ENCODE data around the gene TRIP10.

Gene TRIP10

GRCh38 chr19:6739390-6739882 is at the start of gene TRIP10:
TRIP10 (plus strand) TSS chr19:6739680; CDS start chr19:6739762, 82 bp downstream.
- H3K27me3 Mint-ChIP-seq (ENCODE audit: low read depth) = no peaks in the 10 kb centered on the region
- H3K27ac Mint-ChIP-seq = peak within 1 kb of the TSS; percentile 90 to 98 (median 96)
- H3K4me1 Mint-ChIP-seq = peaks cover 61% of the 10 kb centered on the region
- no peak for TF ChIP-seq CTCF (IDR thresholded peaks at IDR 0.05; ENCODE audit: unreplicated experiment in 3 of 3)
- no peaks in the 10 kb centered on the region for H3K9me3 Mint-ChIP-seq
- peaks cover 19% of the 10 kb centered on the region for H3K36me3 Mint-ChIP-seq (ENCODE audit: low read depth)
- peak within 1 kb of the TSS; percentile 93 to 99 (median 98) for H3K4me3 Mint-ChIP-seq

GRCh38 chr19:6690160-6690885 is 49.2 kb upstream of the TRIP10 start:
- Mint-ChIP-seq H3K27me3 (ENCODE audit: low read depth) (peaks cover 5% of the 10 kb centered on the region), H3K27ac (no peak overlapping the region), H3K9me3 (no peaks in the 10 kb centered on the region), H3K36me3 (ENCODE audit: low read depth) (no peaks in the 10 kb centered on the region), H3K4me3 (no peak overlapping the region), H3K4me1 (no peaks in the 10 kb centered on the region)
- TF ChIP-seq CTCF (IDR thresholded peaks at IDR 0.05; ENCODE audit: unreplicated experiment in 3 of 3) = no peak

- Mint-ChIP-seq H3K9me3 (no peaks in the 10 kb centered on the region), H3K27me3 (ENCODE audit: low read depth) (peaks cover 3% of the 10 kb centered on the region), H3K36me3 (ENCODE audit: low read depth) (no peaks in the 10 kb centered on the region), H3K27ac (no peak overlapping the region), H3K4me3 (no peak overlapping the region), H3K4me1 (no peaks in the 10 kb centered on the region)
- TF ChIP-seq CTCF (IDR thresholded peaks at IDR 0.05; ENCODE audit: unreplicated experiment in 3 of 3) = no peak
Measured at GRCh38 chr19:6691342-6691741, 48.1 kb upstream of the TRIP10 start.

DNA sequence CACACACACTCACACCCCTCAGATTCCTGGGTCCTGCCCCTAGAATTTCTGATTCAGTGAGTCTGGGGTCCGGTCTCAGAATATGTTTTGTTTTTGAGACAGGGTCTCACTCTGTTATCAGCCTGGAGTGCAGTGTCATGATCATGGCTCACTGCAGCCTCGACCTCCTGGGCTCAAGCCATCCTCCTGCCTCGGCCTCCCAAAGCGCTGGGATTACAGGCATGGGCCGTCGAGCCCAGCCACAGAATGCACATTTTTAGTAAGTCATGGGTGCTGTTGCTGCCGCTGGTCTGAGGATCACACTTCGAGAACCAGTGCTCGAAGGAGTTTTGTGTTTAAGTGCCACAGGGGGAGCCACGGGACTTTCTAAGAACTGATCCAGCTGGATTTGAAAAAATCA is 47.5 kb upstream of the TRIP10 start:
- Mint-ChIP-seq H3K27me3 (ENCODE audit: low read depth) (no peaks in the 10 kb centered on the region), H3K4me3 (no peak overlapping the region), H3K27ac (no peak overlapping the region), H3K4me1 (no peaks in the 10 kb centered on the region), H3K9me3 (no peaks in the 10 kb centered on the region), H3K36me3 (ENCODE audit: low read depth) (no peaks in the 10 kb centered on the region)
- TF ChIP-seq CTCF (IDR thresholded peaks at IDR 0.05; ENCODE audit: unreplicated experiment in 3 of 3) = no peak

GRCh38 chr19:6693056-6693471 is 46.4 kb upstream of the TRIP10 start:
- Mint-ChIP-seq H3K36me3 (ENCODE audit: low read depth) (no peaks in the 10 kb centered on the region), H3K4me1 (no peaks in the 10 kb centered on the region), H3K4me3 (no peak overlapping the region), H3K9me3 (no peaks in the 10 kb centered on the region), H3K27me3 (ENCODE audit: low read depth) (no peaks in the 10 kb centered on the region), H3K27ac (no peak overlapping the region)
- no peak for TF ChIP-seq CTCF (IDR thresholded peaks at IDR 0.05; ENCODE audit: unreplicated experiment in 3 of 3)

GRCh38 chr19:6693681-6694080 is 45.8 kb upstream of the TRIP10 start:
- H3K36me3 Mint-ChIP-seq (ENCODE audit: low read depth) = no peaks in the 10 kb centered on the region
- no peak overlapping the region for H3K27ac Mint-ChIP-seq
- no peaks in the 10 kb centered on the region for H3K4me1 Mint-ChIP-seq
- H3K9me3 Mint-ChIP-seq = no peaks in the 10 kb centered on the region
- H3K27me3 Mint-ChIP-seq (ENCODE audit: low read depth) = no peaks in the 10 kb centered on the region
- TF ChIP-seq CTCF (IDR thresholded peaks at IDR 0.05; ENCODE audit: unreplicated experiment in 3 of 3) = no peak
- H3K4me3 Mint-ChIP-seq = no peak overlapping the region

All from nephron (organoid).